OCI-LY7 (cell line): ENCODE results near the gene GPHN. TPM values are rescaled to one million over a fixed set of nuclear protein-coding genes. Genes with fewer than 3 reads are reported as not detected.

Experiments
- BruUV-seq: library from RNA; stranded (reverse); fragments of 400-500 nt; replicated peaks from 2 replicates; lab custom pipeline; 2021; lab: Mats Ljungman, UMichigan
- CTCF ChIA-PET: fragments of 300-600 bp; sonication (Branson Sonifier 250); formaldehyde crosslinking; loops from one replicate; lab custom pipeline; 2022; ENCODE audit warnings: antibody characterized with exemption; ENCODE audit not compliant: unreplicated experiment; lab: Charles Lee
- POLR2A ChIA-PET: fragments of 300-600 bp; sonication (Branson Sonifier 250); formaldehyde crosslinking; loops from one replicate; lab custom pipeline; 2022; ENCODE audit warnings: antibody characterized with exemption; lab: Charles Lee
- DNase-seq: peaks from one replicate; pipeline ENCODE4 v3.0.0-alpha.2; 2015; ENCODE audit warnings: low spot score
- H2AFZ ChIP-seq: fragments of 200-600 bp; sonication (generic), shearing (Covaris generic); 2 replicates; pipeline ENCODE4 v1.6.1; 2014; ENCODE audit warnings: mild to moderate bottlenecking, antibody characterized with exemption, low read length, moderate library complexity
- H3K27ac ChIP-seq: fragments of 200-600 bp; sonication (generic); 2 replicates; pipeline ENCODE4 v1.5.1; 2014; ENCODE audit warnings: mixed run types, low read depth, mild to moderate bottlenecking, moderate library complexity, low read length, inconsistent platforms; ENCODE audit not compliant: poor library complexity, severe bottlenecking
- H3K36me3 ChIP-seq: fragments of 200-600 bp; sonication (generic); 2 replicates; pipeline ENCODE4 v1.6.1; 2014; ENCODE audit warnings: mild to moderate bottlenecking, antibody characterized with exemption, low read length, moderate library complexity, mixed read lengths; ENCODE audit not compliant: insufficient read depth
- H3K4me1 ChIP-seq: fragments of 200-600 bp; sonication (generic); 2 replicates; pipeline ENCODE4 v1.5.1; 2014; ENCODE audit warnings: mild to moderate bottlenecking, low read length; ENCODE audit not compliant: insufficient read depth, poor library complexity, severe bottlenecking
- H3K4me2 ChIP-seq: fragments of 200-600 bp; sonication (generic); 2 replicates; pipeline ENCODE4 v1.6.1; 2014; ENCODE audit warnings: mild to moderate bottlenecking, low read length
- H3K4me3 ChIP-seq: fragments of 200-600 bp; sonication (generic); 2 replicates; pipeline ENCODE4 v1.5.1; 2014; ENCODE audit warnings: mild to moderate bottlenecking, low read depth, low read length; ENCODE audit not compliant: poor library complexity, severe bottlenecking
- H3K79me2 ChIP-seq: fragments of 200-600 bp; sonication (generic); 2 replicates; pipeline ENCODE4 v1.6.1; 2016; ENCODE audit warnings: low read depth, mild to moderate bottlenecking, low read length, moderate library complexity, mixed read lengths; ENCODE audit not compliant: insufficient read depth
- H3K9me2 ChIP-seq: fragments of 200-600 bp; sonication (generic); 2 replicates; pipeline ENCODE4 v1.6.1; 2016; ENCODE audit warnings: mild to moderate bottlenecking, low read length, mixed read lengths; ENCODE audit not compliant: insufficient read depth
- H3K9me3 ChIP-seq: fragments of 200-600 bp; sonication (generic); 2 replicates; pipeline ENCODE4 v1.6.1; 2014; ENCODE audit warnings: mild to moderate bottlenecking, mixed run types, low read length, mixed read lengths
- H4K20me1 ChIP-seq: fragments of 200-600 bp; sonication (generic); 2 replicates; pipeline ENCODE4 v1.6.1; 2014; ENCODE audit warnings: mild to moderate bottlenecking, antibody characterized with exemption, low read length, moderate library complexity, mixed read lengths; ENCODE audit not compliant: insufficient read depth
- EZH2phosphoT487 ChIP-seq: fragments of 200-600 bp; sonication (generic); IDR thresholded peaks from 2 replicates; pipeline ENCODE4 v1.6.1; 2018; ENCODE audit warnings: low read depth, borderline replicate concordance, mild to moderate bottlenecking, mixed run types, antibody characterized with exemption, low read length, moderate library complexity, mixed read lengths
- intact Hi-C: fragments of 100-400 bp; cut with micrococcal nuclease; formaldehyde crosslinking; loops from one replicate; pipeline ENCODE4 v1.10.0; 2022; ENCODE audit not compliant: unreplicated experiment
- total RNA-seq, 2 experiments: library from RNA; depleted of rRNA in 1 of 2; stranded (reverse); fragments of >200 nt in 1 of 2; shearing (Covaris generic) in 1 of 2; gene quantifications; 2 replicates each; pipeline ENCODE4 v1.2.3, GENCODE V29; 2014 to 2022
- TF ChIP-seq, protein P1 (sequence below): fragments of 200-600 bp; sonication (generic); conservative IDR thresholded peaks from 2 replicates; pipeline ENCODE4 v1.5.1; 2014; ENCODE audit warnings: mild to moderate bottlenecking, antibody characterized with exemption, low read length, moderate library complexity, mixed read lengths

Gene GPHN
- total RNA-seq, 2 experiments from 2014 or later: not detected

DNA sequence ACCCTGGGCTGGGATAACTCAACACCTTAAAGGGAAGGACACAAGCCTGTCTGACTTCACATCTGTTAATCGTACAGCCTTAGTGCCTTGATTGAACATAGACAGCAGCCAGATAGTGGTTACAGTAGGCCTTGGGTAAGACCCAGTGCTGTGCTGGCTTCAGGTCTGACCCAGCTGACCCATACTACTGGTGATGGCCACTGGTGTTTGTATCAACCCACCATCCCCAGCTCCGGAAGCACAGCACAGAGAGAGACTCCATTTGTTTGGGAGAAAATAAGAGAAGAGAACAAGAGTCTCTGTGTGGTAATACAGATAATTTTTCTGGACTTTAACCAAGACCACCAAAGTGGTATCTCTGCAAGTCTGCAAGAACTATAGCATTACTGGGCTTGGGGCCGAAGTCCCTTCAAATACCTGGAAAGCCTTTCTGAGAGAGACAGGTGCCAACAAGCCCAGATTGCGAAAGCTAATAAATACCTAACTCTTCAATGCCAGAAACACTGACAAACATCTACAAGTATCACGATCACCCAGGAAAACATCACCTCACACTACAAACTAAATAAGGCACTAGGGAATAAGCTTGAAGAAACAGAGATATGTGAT, 351.2 kb downstream of the GPHN start:
- POLR2A ChIA-PET: no interaction called here
- H2AFZ ChIP-seq: no peak overlapping the region
- H3K9me2 ChIP-seq: no peaks in the 10 kb centered on the region
- H3K4me2 ChIP-seq: no peak overlapping the region
- H3K79me2 ChIP-seq: no peaks in the 10 kb centered on the region
- no TSS peak for BruUV-seq
- H3K9me3 ChIP-seq: no peaks in the 10 kb centered on the region
- no peak for DNase-seq
- intact Hi-C loops: no loop called here
- CTCF ChIA-PET: no interaction called here
- H3K36me3 ChIP-seq: no peaks in the 10 kb centered on the region
- H3K27ac ChIP-seq: no peak overlapping the region
- no peaks in the 10 kb centered on the region for H4K20me1 ChIP-seq
- no peaks in the 10 kb centered on the region for H3K4me1 ChIP-seq
- TF ChIP-seq, protein P1, sequence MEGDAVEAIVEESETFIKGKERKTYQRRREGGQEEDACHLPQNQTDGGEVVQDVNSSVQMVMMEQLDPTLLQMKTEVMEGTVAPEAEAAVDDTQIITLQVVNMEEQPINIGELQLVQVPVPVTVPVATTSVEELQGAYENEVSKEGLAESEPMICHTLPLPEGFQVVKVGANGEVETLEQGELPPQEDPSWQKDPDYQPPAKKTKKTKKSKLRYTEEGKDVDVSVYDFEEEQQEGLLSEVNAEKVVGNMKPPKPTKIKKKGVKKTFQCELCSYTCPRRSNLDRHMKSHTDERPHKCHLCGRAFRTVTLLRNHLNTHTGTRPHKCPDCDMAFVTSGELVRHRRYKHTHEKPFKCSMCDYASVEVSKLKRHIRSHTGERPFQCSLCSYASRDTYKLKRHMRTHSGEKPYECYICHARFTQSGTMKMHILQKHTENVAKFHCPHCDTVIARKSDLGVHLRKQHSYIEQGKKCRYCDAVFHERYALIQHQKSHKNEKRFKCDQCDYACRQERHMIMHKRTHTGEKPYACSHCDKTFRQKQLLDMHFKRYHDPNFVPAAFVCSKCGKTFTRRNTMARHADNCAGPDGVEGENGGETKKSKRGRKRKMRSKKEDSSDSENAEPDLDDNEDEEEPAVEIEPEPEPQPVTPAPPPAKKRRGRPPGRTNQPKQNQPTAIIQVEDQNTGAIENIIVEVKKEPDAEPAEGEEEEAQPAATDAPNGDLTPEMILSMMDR: no peak
- TF ChIP-seq EZH2phosphoT487: no peak
- no peak overlapping the region for H3K4me3 ChIP-seq

DNA sequence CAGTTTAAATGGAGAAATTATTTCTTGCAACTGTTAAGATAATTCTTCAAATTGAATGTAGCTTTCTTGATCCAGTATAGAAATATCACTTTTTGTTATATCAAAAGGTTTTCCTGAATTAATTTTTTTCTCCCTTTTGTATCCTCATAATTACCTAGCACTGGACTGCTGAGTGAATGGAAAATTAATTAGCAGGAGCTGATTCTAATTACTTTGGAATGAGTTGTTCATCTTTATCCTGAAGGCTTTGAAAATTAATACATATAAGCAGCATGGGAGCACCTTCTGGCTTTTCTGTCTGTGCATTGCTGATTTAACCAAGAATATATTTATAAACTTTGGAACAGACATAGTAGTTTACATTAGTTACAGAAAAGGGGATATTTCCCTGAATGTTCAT, 373.6 kb downstream of the GPHN start:
- Histone ChIP-seq H3K9me3 (no peaks in the 10 kb centered on the region), H3K27ac (no peak overlapping the region), H3K4me2 (no peak overlapping the region), H2AFZ (no peak overlapping the region), H3K79me2 (no peaks in the 10 kb centered on the region), H3K4me1 (no peaks in the 10 kb centered on the region), H3K4me3 (no peak overlapping the region), H4K20me1 (no peaks in the 10 kb centered on the region), H3K9me2 (no peaks in the 10 kb centered on the region), H3K36me3 (no peaks in the 10 kb centered on the region)
- CTCF ChIA-PET: no interaction called here
- no peak for DNase-seq
- intact Hi-C loops: no loop called here
- no TSS peak for BruUV-seq
- TF ChIP-seq EZH2phosphoT487: no peak
- TF ChIP-seq, protein P1: no peak
- POLR2A ChIA-PET: no interaction called here

DNA sequence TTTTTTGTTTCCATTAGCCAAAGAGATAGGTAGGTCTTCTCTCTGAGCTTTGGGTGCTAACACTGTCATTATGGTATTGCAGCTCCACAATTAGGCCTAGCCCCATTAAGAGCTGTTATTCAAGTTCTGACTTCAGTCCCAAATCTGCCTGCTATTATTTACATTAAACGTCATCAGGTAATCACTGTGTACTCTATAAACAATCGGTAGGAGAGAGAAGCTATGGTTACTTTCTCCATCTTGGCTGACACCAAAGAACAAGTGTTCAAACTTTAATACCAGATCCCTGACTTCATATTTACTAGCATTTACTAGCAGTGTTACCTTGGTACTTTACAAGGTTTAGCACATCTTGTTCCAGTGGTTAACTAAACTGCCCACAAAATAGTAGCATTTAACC, 376.2 kb downstream of the GPHN start:
- Histone ChIP-seq H3K27ac (no peak overlapping the region), H3K79me2 (no peaks in the 10 kb centered on the region), H3K36me3 (no peaks in the 10 kb centered on the region), H3K9me2 (no peaks in the 10 kb centered on the region), H3K4me3 (no peak overlapping the region), H3K9me3 (no peaks in the 10 kb centered on the region), H4K20me1 (no peaks in the 10 kb centered on the region), H2AFZ (no peak overlapping the region), H3K4me1 (no peaks in the 10 kb centered on the region), H3K4me2 (no peak overlapping the region)
- TF ChIP-seq, protein P1: no peak
- no peak for TF ChIP-seq EZH2phosphoT487
- ChIA-PET POLR2A (no interaction called here), CTCF (no interaction called here)
- DNase-seq: no peak
- BruUV-seq: no TSS peak
- intact Hi-C loops: no loop called here
